Astrocyte (in vitro differentiated cells and primary cell): ENCODE measurements around the gene PDSS1. TPM values are rescaled to one million over a fixed set of nuclear protein-coding genes. Genes with fewer than 3 reads are reported as not detected.
A peak's percentile ranks its signal among the peaks of the same experiment; 100 is the strongest.
"Not testable (repeated sequence)": the region's sequence is repeated elsewhere in the genome, so short reads cannot be mapped to it uniquely, and the experiment has no call there.

Experiments
- DNase-seq: peaks from one replicate; pipeline ENCODE4 v3.0.0-alpha.2; 2010; ENCODE audit warnings: low read depth
- FAIRE-seq: peaks from 2 replicates; lab custom pipeline; 2011; peaks lifted over from hg19 to GRCh38; lab: Jason Lieb, UNC
- H2AFZ ChIP-seq: 2 replicates; pipeline ENCODE4 v1.6.0; 2012; ENCODE audit warnings: low read depth, low read length, inconsistent platforms
- H3K27ac ChIP-seq: 2 replicates; pipeline ENCODE4 v1.5.1; 2011; ENCODE audit warnings: low read depth, low read length, inconsistent platforms
- H3K27me3 ChIP-seq: 2 replicates; pipeline ENCODE4 v1.6.0; 2011; ENCODE audit warnings: low read length, inconsistent platforms; ENCODE audit not compliant: insufficient read depth
- H3K36me3 ChIP-seq: 2 replicates; pipeline ENCODE4 v1.5.1; 2011; ENCODE audit warnings: low read length, inconsistent platforms; ENCODE audit not compliant: insufficient read depth
- H3K4me1 ChIP-seq: 2 replicates; pipeline ENCODE4 v1.5.1; 2011; ENCODE audit warnings: low read length, inconsistent platforms; ENCODE audit not compliant: insufficient read depth
- H3K4me2 ChIP-seq: 2 replicates; pipeline ENCODE4 v1.6.0; 2012; ENCODE audit warnings: low read length, inconsistent platforms
- H3K4me3 ChIP-seq: 2 replicates; pipeline ENCODE4 v1.5.1; 2011; ENCODE audit warnings: low read depth, mild to moderate bottlenecking, low read length, inconsistent platforms; ENCODE audit not compliant: insufficient read depth
- H3K79me2 ChIP-seq: 2 replicates; pipeline ENCODE4 v1.6.0; 2012; ENCODE audit warnings: mild to moderate bottlenecking, low read length, inconsistent platforms; ENCODE audit not compliant: insufficient read depth
- H3K9ac ChIP-seq: 2 replicates; pipeline ENCODE4 v1.6.0; 2012; ENCODE audit warnings: mild to moderate bottlenecking, low read length, inconsistent platforms
- H3K9me3 ChIP-seq: 2 replicates; pipeline ENCODE4 v1.5.1; 2012; ENCODE audit warnings: low read depth, mild to moderate bottlenecking, low read length, inconsistent platforms; ENCODE audit not compliant: insufficient read depth
- H4K20me1 ChIP-seq: 2 replicates; pipeline ENCODE4 v1.6.0; 2012; ENCODE audit warnings: low read length, inconsistent platforms; ENCODE audit not compliant: insufficient read depth
- H3K27ac Mint-ChIP-seq: one replicate; pipeline ENCODE4 v1.8.0; 2021; ENCODE audit warnings: mild to moderate bottlenecking, mixed read lengths; ENCODE audit not compliant: unreplicated experiment
- H3K27me3 Mint-ChIP-seq: one replicate; pipeline ENCODE4 v1.8.0; 2021; ENCODE audit warnings: low read depth, mixed read lengths; ENCODE audit not compliant: unreplicated experiment
- H3K36me3 Mint-ChIP-seq: one replicate; pipeline ENCODE4 v1.8.0; 2021; ENCODE audit warnings: low read depth, mixed read lengths; ENCODE audit not compliant: unreplicated experiment
- H3K4me1 Mint-ChIP-seq: one replicate; pipeline ENCODE4 v1.8.0; 2021; ENCODE audit warnings: low read depth, mixed read lengths; ENCODE audit not compliant: unreplicated experiment
- H3K4me3 Mint-ChIP-seq: one replicate; pipeline ENCODE4 v1.8.0; 2021; ENCODE audit warnings: mild to moderate bottlenecking, moderate library complexity, mixed read lengths; ENCODE audit not compliant: unreplicated experiment
- H3K9me3 Mint-ChIP-seq: one replicate; pipeline ENCODE4 v1.8.0; 2021; ENCODE audit warnings: mild to moderate bottlenecking, mixed read lengths; ENCODE audit not compliant: unreplicated experiment
- CTCF ChIP-seq: IDR thresholded peaks from 2 replicates; pipeline ENCODE4 v1.5.1; 2011; ENCODE audit warnings: low read depth, mild to moderate bottlenecking, inconsistent platforms, low read length, moderate library complexity; ENCODE audit not compliant: insufficient read depth
- EZH2 ChIP-seq: IDR thresholded peaks from 2 replicates; pipeline ENCODE4 v1.6.1; 2012; ENCODE audit warnings: mild to moderate bottlenecking, low read length, inconsistent platforms; ENCODE audit not compliant: insufficient read depth
- total RNA-seq: library from RNA; stranded (reverse); gene quantifications from 2 replicates; pipeline ENCODE4 v1.2.1, GENCODE V29; 2021

PDSS1 gene
- total RNA-seq, 1 donor from 2014 or later, result 9.6 TPM

GRCh38 chr10:26679588-26679987, 17.9 kb upstream of the PDSS1 start:
- Histone ChIP-seq H3K9me3 (no peaks in the 10 kb centered on the region), H3K4me1 (no peaks in the 10 kb centered on the region), H2AFZ (no peak overlapping the region), H3K4me3 (no peak overlapping the region), H3K27me3 (no peaks in the 10 kb centered on the region), H3K4me2 (no peak overlapping the region), H4K20me1 (no peaks in the 10 kb centered on the region), H3K79me2 (no peaks in the 10 kb centered on the region), H3K36me3 (no peaks in the 10 kb centered on the region), H3K27ac (no peak overlapping the region), H3K9ac (no peak overlapping the region)
- DNase-seq, result no peak
- no peak overlapping the region for H3K4me3 Mint-ChIP-seq
- TF ChIP-seq EZH2 (no peak), CTCF (no peak)
- FAIRE-seq, result no peak
- H3K36me3 Mint-ChIP-seq, result no peaks in the 10 kb centered on the region
- no peak overlapping the region for H3K27ac Mint-ChIP-seq
- H3K9me3 Mint-ChIP-seq, result no peaks in the 10 kb centered on the region
- H3K27me3 Mint-ChIP-seq, result no peaks in the 10 kb centered on the region
- H3K4me1 Mint-ChIP-seq, result peaks cover 4% of the 10 kb centered on the region

- Histone ChIP-seq H3K79me2 (no peaks in the 10 kb centered on the region), H3K27me3 (no peaks in the 10 kb centered on the region), H3K27ac (no peak overlapping the region), H4K20me1 (no peaks in the 10 kb centered on the region), H3K4me1 (no peaks in the 10 kb centered on the region), H2AFZ (no peak overlapping the region), H3K4me2 (no peak overlapping the region), H3K36me3 (no peaks in the 10 kb centered on the region), H3K9ac (no peak overlapping the region), H3K9me3 (no peaks in the 10 kb centered on the region), H3K4me3 (no peak overlapping the region)
- Mint-ChIP-seq H3K36me3 (no peaks in the 10 kb centered on the region), H3K4me1 (peaks cover 4% of the 10 kb centered on the region), H3K9me3 (no peaks in the 10 kb centered on the region), H3K4me3 (no peak overlapping the region), H3K27me3 (no peaks in the 10 kb centered on the region), H3K27ac (no peak overlapping the region)
- no peak for DNase-seq
- FAIRE-seq, result no peak
- no peak for TF ChIP-seq EZH2
Observed at GRCh38 chr10:26681076-26681475, 16.4 kb upstream of the PDSS1 start.

- not testable (repeated sequence) for H3K27ac Mint-ChIP-seq, H3K27me3 ChIP-seq, H3K4me3 ChIP-seq, H2AFZ ChIP-seq, H3K79me2 ChIP-seq, H3K36me3 Mint-ChIP-seq, H3K4me1 ChIP-seq, H4K20me1 ChIP-seq, H3K9me3 ChIP-seq, H3K27ac ChIP-seq, H3K4me1 Mint-ChIP-seq, H3K4me3 Mint-ChIP-seq, H3K9ac ChIP-seq, H3K27me3 Mint-ChIP-seq, H3K36me3 ChIP-seq, H3K9me3 Mint-ChIP-seq
- peak; percentile 100 for FAIRE-seq
- peak overlapping the region; percentile 36 for H3K4me2 ChIP-seq
- peak; percentile 53 for DNase-seq
Observed at GRCh38 chr10:26681971-26682370, 15.5 kb upstream of the PDSS1 start.

GRCh38 chr10:26682931-26683330, 14.6 kb upstream of the PDSS1 start:
- FAIRE-seq (no peak), DNase-seq (no peak)
- Histone ChIP-seq H3K79me2 (no peaks in the 10 kb centered on the region), H4K20me1 (no peaks in the 10 kb centered on the region), H3K4me1 (no peaks in the 10 kb centered on the region), H3K27me3 (no peaks in the 10 kb centered on the region), H3K4me2 (no peak overlapping the region), H3K36me3 (no peaks in the 10 kb centered on the region), H3K9me3 (no peaks in the 10 kb centered on the region), H3K9ac (no peak overlapping the region), H3K4me3 (no peak overlapping the region), H3K27ac (no peak overlapping the region), H2AFZ (no peak overlapping the region)
- H3K4me3 Mint-ChIP-seq, result no peak overlapping the region
- peaks cover 4% of the 10 kb centered on the region for H3K4me1 Mint-ChIP-seq
- no peak overlapping the region for H3K27ac Mint-ChIP-seq
- no peaks in the 10 kb centered on the region for H3K9me3 Mint-ChIP-seq
- no peaks in the 10 kb centered on the region for H3K36me3 Mint-ChIP-seq
- TF ChIP-seq CTCF, result no peak
- no peaks in the 10 kb centered on the region for H3K27me3 Mint-ChIP-seq
